Measurements from ENCODE around the gene RHOJ.

The RHOJ gene

DNA sequence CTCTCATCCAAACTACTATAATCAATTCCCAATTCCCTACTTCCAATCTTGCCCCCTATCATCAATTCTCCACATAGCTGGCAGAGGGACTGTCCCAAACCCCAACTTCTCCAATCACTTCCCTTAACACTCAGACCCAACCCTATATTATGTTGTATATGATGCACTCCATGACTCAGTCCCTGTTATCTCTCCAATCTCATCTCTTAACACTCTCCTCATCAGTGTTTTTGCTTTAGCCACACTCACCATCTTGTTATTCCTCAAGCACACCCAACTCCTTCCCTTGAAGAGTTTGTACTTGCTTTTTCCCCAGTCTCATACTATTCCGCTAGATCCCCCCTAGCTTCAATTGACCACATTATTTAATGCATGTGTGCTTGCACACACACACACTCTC, 4.9 kb downstream of the RHOJ start:
- no peak for DNase-seq

DNA sequence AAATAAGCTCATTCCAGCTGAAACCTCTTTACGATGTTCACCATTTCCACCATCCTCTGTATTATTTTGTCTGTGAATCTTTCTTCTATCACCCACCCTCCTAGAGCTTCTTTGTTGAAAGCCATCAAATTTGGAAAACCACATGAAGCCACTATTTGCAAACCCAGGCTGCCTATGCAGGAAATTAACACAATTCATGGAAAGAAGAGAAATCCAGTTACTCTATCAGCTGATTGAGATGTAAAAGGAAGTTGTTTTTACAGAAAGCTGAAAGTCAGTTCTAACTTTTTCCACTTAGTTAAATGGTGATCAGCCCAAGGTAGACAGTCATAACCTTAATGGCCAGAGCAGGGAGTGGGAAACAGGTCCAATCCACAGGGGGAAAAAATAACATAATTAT, 6.6 kb downstream of the RHOJ start:
- no peak for DNase-seq

DNA sequence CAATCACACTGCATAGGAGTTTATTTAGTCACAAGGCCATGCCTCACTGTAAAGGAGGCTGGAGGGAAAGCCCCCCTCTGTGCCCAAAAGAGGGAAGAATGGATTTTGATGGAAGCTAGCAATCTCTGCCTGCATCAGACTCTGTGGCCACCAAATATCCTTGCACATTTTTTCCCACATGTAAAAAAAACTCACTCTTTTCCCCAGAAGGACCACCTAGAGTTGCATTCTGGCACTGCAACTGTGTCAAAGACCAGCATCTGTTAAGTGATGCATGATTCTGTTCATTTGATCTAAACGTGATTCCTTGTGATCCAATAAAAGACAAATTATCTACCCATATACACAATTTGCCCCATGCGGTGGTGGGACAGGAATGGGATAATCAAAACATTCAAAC, 8.0 kb downstream of the RHOJ start:
- DNase-seq = no peak

DNA sequence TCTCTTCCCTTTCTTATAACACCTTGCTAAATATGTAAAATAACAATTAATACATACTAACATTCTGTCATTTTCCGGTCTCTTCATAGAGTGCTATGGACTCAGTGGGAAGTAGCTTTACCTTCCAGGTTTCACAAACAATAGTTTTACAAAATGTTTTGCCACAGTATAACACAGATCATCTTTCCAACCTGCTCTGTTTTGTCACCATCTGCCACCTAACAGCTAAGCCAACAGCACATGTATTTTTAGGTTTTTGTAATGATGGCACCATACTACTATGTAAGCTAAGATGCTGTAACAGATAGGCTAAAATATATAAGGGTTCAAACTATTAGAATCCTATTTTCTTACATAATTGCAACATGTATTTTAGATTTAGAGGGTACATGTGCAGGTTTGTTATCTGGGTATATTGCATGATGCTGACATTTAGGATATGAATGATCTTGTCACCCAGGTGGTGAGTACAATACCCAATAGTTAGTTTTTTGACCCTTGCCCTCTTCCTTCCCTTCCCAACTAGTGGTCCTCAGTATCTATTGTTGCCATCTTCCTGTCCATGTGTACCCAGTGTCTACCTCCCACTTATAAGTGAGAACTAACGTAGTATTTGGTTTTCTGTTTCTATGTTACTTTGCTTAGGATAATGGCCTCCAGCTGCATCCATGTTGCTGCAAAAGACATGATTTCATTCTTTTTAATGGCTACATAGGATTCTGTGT, 8.7 kb downstream of the RHOJ start:
- DNase-seq = no peak

DNA sequence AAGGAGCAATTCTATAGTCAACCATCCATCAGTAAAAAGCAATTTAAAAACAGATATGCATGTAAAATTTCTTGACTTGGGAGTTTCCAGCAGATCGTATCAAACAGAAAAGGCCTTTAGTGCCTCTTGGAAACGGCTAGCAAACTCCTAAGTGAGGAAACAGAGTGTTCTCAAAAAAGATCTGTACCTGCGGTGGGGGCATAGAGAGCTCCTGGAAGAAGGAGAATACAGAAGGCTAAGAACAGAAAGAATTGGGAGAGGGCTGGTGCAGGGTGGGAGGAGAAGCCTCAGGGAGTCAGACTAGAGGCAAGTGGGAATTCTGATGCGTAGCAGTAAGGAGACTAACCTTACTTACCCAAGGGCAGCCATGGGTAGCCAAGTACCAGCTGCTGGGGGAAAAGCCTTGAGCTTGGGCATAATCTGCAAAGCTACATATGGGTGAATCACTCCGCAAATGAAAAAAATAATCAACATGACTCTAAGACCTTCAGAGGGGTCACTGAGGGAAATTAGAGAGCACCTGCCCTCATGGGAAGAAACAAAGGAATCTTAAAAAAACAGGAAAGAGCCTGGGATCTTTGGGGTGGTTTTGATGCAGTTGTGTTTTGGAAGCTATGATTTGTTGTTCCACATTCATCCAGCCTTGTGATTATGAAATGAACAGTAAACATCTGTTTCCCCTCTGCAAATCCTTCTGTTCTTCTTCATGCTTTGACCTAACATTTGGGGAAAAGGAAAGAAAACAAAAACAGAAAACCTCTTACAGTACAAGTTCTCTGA, 10.4 kb downstream of the RHOJ start:
- no peak for DNase-seq

DNA sequence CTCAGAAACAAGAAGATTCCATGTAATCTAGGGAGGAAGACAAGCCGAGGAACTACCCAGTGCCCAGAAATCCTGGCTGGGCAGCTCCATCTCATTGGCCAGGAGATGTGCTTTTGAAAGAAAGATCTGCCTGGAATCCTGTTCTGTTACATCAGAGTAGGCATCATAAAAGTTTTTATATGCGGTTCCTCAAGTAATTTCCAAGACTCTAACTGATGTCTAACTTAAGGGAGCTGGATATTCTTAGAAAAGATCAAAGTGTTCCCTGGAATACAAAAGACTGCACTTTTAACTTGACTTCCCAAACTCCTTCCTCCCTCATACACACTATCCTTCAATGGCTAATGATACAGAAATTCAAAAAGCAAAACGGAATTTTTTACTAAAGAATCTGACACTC, 16.3 kb downstream of the RHOJ start:
- no peak for DNase-seq

DNA sequence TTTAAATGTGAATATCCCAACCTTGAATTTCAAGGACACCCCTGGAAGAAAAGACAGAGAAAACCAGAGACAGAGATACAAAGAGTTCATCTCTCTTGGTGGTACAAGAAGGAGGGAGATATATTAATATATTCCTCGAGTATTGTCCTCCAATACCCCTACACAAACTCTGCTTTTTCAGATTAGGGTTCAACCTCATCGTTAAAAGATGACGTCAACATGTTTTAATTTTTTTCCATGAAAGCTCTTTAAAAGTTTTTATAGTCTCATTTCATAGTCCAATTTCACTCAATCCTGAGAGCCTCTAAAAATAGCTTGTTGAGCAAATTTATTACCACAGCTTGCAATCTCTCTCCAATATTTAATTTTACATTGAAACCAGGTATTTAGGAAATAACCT, 19.4 kb downstream of the RHOJ start:
- no peak for DNase-seq

DNA sequence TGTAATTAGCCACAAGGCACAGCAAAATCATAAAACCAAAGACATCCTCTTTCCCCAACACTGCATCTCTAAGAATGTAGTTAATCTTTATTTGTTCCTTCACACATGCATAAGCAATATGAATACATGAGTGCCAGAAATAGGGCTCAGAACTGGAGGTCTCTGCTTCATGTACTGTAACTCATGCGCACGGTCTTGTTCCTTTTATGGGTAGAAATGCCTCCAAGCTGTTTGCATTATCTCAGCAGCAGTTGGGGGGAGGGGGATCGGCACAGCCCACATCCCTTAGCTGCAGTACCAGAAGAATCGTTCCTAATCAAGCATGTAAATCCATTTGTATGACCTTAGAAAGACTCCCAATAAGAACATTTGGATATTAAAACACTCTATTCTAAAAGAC, 20.0 kb downstream of the RHOJ start:
- DNase-seq = no peak

DNA sequence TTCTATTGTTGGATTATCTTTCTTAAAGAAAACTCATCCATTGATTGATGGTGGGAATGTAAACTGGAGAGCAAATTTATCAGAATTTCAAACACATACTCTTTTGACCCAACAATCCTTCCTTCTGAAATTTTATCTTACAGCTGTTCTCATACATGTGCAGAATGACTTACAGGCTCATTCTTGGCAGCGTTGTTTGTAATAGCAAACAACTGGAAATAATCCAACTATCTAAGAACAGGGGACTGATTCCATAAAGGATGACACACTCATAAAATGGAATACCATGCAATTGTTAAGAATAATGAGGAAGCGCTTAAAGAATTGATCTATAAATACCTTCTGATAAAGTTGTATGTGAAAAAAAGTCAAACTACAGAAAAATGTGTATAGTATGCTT, 24.0 kb downstream of the RHOJ start:
- DNase-seq = no peak

DNA sequence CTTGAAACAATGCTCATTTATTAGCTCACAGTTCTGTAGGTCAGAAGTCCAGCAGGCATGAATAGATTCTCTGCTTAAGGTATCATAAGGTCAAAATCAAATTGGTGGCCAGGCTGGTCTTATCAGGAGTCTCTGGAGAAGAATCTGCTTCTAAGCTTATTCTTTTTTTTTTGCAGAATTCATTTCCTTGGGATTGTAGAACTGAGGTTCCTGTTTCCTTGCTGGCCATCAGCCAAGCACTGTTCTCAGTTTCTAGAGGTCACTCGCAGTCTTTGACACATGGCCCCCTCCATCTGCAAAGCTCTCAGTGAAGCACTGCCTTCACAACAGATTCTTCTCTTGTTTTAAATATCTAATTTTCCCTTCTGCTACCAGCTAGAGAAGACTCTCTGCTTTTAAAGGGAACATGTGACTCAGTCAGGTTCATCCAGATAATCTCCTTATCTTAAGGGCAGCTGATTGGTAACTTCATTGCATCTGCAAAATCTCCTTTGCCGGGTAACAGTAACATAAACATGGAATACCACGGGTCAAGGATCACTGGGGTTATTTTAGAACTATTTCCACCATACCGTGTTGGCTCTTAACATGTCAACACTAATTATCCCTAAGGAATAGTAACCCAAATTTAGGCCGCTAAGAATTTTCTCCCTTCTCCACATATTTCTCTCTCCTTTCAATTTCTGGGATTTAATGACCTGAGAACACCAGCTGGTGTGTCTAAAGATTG, 25.3 kb downstream of the RHOJ start:
- no peak for DNase-seq

DNA sequence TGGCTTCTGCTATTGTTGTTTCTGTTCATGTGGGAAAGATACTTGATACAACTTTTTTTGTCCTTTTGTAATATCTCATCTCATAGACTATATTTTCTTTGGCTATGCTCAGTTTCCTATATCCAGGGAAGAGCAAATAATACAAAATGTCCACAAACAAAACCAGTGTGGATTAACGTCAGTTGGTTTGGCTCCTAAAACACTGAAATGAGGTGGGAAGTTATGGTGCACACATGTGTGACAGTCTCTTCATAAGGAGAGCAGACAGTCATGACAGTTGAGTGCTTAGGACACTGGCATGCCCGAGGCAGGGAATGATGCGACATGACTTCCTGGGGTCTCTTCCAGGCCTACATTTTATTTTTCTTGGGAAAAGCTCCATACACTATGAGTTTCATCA, 27.5 kb downstream of the RHOJ start:
- DNase-seq = no peak

DNA sequence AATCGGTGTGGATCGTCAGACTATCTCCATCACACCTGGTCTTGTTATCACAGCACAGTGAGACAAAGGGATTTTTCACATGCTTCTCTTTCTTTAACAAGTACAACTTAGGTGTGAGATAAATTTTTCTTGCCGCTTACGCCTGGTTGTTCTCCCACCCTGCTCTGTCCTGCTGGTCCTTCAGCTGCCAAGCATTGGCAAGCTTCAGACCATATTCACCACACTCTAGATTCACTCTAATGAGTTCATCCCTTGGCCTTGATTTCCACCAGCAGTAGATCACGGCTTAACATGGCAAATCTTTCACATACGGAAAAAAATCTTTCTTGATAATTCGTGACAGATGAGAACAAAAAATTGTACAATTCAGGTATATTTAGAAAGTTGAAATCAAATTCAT, 33.5 kb downstream of the RHOJ start:
- DNase-seq = no peak

DNA sequence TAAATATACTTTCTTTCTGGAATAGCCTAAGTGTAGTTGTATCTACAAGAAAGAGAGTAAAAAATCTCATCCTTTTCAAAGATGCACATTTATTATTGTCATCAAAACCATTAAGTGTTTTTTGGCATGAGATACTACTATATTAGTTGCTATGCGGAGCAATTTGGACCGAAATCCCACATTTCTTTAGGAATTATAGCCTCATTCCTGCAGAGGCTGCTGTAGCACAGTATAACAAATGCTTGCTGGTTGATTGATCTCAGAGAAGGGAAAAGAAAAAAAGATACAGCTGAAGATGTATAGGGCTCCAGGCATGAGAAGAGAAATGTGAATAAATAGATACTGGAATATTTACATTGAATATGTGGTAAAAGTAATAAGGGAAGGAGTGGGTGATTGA, 36.0 kb downstream of the RHOJ start:
- no peak for DNase-seq

DNA sequence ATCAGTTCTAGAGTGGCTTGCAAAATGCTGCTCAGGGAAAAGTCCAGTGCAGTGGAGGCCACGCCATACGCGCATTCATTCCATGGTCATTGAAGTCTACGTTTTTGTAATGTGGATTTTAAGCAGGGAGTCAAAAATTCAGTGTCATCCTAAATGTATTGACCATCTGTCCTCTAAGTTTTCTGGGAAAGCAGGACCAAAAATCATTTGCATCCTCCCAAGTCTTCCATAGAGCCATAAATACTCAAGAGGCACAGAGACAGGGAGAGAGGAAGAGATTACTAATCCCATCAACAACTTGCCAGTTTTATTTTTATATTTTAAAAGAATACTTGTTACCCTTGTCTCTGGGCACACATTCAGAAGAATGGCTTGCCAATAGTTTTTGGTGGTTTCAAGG, 36.9 kb downstream of the RHOJ start:
- no peak for DNase-seq

DNA sequence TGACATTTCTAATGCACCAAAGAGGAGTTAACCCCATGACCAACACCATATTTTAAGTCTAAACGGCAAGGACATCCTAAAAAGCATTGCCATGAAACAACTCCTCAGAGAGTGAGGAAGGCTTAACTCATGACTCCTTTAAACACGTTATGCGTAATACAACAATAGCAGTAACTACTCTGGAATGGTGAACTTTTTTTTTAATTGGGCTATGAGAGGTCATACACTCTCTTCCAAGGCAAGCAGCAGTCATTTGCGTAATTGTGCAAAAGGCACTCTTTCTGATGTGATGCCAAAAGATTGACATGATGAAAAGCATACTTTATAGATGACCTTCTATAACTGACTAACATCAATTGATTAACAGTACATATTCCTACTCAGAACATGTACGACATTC, 39.4 kb downstream of the RHOJ start:
- no peak for DNase-seq

DNA sequence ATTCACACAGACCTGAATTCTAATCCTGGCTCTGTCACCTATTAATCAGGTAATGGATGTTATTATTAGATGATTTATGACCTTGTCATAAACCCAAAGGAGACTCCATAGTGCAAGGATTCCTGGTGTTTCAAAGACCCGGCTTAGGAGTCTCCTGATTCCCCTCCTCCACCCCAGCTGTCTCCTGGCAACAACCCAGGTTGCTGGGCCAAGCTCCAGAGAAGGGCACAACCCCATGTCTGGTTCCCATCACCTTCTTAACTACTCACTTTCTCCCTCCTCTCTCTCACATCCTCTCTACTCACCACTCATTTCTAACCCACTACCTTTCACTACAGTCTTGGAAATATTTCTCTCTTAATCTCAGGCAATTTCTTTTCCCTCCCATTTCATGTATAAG, 41.6 kb downstream of the RHOJ start:
- DNase-seq = no peak

DNA sequence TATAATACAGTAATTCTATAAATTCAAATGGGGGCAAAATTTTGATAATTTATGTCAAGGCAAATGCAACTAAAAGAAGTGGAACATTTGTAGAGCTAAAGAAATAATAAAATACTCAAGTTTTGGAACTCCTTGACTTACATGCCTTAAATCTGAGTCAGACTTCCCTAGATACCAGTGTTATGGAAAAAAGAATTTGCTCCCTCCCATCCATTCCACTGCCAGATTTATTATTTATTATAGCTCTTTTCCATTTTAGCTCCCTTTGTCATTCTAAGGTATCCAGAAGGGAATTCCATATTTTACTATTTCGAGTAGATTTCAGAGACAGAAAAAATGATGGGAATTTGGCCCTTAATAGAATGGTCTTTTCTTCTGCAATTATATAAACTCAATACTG, 44.0 kb downstream of the RHOJ start:
- DNase-seq = no peak

DNA sequence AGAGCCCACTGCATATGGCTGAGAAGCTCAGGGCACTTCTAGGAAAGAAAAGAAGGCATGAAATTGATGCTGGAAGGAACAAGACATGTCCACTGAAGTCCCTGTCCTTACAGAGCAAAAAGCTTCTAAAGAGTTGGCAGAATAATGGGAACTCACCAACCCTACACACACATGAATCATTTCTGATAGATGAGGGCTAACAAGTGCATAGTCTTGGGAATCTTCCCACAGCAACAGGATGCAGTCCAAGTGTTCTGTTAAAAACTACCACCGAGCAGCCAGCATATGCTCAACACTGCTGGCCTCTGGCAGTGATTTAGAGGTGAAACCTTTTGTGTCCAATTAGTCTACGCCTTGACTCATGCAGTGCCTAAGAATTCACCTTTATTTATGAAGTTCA, 44.8 kb downstream of the RHOJ start:
- DNase-seq = no peak

DNA sequence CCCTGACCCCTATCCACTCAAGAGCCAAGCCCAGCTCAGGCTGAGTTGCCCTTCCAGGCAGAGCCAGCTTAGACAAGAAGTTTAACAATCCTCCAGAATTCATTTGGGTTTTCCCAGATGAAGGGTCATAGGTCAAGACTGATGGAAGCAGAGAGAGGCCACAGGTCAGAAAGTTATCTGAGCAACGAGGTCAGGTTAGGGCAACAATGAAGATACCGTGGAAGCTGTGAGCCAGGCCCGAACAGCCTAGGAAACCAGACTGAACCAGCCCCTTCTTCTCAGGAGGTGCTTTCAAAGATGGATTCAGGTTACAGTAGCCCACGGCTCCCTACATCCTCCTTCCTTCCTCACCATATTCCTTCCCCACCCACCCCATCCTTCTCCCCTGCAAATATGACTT, 53.1 kb downstream of the RHOJ start:
- DNase-seq = no peak

DNA sequence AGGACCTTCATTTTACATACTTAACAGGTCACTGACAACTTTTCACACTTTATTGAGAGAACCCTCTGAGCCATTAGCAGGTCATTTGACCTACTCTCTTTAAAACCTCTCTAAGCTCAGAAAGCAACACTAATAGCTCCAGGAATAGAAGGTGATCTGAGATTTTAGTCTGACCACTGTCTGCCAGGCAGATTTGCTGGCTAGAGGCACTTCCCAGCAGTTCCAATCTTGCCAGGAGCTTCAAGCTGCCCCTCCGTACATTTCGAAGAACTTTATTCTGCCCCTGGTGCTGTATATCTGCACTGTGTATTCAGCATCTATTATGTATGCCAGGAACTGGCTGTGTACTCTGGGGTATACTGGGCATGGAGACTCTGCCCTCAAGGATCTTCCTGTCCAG, 58.2 kb downstream of the RHOJ start:
- no peak for DNase-seq

DNA sequence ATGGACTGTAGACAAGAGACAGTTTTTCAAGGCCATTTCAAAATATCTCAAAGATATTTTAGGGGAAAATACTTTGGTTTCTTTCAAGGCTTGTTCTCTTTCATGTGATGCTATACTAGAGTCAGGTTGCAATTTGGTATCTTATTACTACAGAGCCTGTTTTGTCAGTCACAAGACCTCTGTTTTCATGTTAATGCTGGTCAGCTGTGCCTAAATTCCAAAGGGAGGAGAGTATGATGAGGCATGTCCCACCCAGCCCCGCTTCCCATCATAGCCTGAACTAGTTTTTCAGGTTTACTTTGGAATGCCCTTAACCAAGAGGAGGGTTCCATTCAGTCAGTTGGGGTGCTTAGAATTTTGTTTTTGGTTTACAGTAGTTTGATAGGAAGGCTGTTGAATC, 61.9 kb downstream of the RHOJ start:
- no peak for DNase-seq

DNA sequence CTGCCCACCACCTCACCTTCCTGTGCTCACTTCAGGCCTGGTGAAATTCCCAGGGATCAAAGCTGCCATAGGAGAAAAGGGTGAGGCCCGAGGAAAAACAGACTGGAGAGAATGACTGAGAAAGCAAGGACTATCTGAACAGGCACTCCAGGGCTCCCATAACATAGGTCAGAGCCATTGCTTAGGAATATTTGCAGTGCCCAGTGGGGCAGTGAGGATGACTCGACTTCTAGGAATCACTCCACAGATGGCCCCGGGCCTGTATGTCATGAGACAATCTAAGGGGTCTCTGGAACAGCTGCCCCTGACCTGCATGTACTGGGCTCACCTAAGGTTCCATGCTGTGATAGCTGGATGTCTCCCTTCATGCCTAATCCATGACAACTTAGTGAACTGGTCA, 62.9 kb downstream of the RHOJ start:
- DNase-seq = no peak

DNA sequence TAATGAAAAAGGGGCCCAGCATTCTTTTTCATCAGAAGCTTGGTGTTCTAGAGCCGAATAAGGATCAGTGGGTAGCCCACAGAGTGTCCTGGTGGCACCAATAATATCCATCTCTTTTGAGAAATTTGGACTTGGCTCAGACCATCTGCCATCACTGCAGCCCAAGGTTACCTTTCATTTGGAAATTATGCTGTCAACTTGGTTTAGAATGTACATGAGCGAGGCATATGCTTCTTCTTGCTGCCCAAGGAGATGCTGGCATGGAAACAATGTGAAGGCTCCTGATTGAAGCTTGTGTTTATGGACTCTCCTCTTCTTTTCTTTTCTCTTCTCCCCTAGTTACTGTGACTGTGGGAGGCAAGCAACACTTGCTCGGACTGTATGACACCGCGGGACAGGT, 64.5 kb downstream of the RHOJ start:
- no peak for DNase-seq

DNA sequence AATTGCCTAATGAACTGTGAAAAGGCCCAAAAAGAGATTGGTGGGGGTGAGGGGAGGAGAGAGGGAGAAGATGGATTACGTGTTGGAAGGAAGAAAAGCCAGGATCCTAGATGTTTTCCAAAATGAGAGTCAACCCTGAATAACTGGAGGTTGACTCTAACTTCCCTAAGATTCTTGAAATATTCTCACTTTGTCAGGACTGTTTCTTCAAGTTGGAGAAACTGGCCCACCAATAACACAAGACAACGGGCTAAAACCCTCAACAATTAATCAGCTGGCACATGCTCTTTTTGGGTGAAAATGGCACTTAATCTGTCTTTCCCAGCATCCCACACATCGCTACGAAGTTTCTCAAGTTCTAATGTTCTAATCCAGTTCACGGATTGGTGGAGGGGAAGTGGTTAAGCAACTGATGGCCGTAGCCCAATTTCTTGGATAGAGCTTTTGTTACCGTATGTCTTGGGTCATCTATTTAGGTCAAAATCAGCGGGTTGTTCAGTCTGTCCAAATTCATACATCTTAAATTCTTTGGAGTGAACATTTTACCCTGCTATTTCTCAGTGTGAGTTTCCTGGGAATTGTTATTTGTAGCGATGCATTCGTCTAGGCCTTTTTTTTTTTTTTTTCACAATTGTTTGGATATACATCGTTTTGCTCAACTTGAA, 65.5 kb downstream of the RHOJ start:
- DNase-seq = no peak

Data from activated CD8-positive, alpha-beta memory T cell treated with anti-CD3 and anti-CD28 coated beads for 24 hours (primary cell).